GM19324 (cell line): ENCODE data around the gene TBX5.

Source experiments
- ATAC-seq: cut with Tn5 transposase; IDR thresholded peaks from one replicate; pipeline ENCODE4 v1.9.1; 2021; ENCODE audit warnings: mild to moderate bottlenecking, moderate library complexity; ENCODE audit not compliant: unreplicated experiment, low FRiP score

Gene TBX5

DNA sequence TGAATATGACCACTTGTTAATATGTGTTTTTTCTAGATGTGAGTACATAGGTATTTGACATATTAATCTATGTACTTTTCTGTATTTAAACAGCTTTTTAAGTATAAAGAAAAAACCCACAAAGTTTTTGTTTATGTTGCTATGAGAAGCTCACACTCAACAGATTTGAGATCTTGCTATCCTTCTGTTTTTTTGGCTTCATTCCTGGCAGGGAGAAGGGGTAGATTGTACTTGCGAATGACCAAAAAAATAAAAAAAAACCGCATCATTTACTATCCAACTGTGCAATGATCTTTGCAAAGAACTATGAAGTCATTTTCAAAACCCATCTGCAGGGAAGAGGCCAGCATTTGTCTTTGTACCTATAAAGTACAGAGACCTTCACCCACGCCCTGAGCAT lies 28.4 kb upstream of the TBX5 start:
- ATAC-seq = no peak

DNA sequence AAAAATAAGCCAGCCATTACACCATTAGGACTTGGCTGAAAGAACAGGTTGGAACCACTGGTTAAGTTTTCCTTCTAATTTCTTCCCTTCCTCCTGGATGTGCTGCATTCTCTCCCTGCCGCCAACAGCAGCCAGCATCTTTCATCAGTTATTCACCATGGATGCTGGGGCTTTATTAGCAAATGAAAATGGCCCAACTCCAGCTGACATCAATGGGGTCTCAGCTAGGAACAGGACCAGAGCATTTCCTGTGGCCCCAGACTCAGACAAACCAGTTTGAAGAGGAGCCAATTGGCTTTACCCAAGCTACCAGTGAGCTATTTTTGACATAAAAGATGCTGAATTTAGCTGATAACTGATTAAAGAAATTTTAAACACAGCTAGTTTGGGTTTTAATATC lies 26.0 kb upstream of the TBX5 start:
- no peak for ATAC-seq

DNA sequence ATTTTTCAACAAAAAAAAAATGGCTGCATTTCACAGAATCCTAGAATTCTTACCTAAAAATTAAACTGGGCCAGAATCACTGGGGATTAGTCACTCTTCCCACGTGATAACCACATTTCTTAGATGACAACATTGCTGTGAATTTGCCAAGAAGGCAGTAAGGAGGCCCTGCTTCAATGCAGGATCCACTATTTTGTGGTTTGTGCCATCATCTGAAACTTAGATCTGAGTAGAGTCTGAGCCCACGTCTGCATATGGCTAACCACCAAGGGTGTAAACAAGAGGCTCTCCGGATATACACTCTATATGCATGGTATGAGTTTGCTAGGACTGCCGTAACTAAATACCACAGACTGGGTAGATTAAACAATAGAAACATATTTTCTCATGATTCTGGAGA lies 24.4 kb upstream of the TBX5 start:
- no peak for ATAC-seq

DNA sequence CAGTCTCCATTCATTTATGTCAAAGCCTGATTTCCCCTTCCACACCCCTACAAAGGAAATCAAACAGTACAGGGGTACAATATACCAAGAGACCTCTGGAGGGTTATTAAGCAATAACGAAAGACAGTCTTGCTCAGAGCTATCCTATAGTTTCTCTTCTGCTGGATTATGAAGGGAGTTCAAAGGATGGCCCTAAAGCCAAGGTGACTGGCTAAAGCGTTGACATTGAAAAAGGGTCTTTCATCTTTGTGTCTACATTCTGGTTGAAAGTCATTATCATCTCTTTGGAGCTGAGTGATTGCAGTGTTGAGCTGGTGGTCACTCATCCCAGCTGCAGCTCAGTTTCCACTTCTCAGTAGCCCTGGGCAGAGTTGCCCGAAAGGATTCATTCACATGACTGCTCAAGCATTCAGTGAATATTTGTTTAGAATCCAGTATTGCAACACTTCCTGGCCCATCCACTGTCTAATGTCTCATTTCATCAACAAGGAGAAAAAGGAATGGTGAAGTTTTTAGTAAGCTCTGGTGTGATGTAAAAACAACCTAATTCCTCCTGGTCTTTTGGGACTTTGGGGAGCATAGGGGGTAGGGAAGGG lies 19.2 kb upstream of the TBX5 start:
- ATAC-seq = no peak

DNA sequence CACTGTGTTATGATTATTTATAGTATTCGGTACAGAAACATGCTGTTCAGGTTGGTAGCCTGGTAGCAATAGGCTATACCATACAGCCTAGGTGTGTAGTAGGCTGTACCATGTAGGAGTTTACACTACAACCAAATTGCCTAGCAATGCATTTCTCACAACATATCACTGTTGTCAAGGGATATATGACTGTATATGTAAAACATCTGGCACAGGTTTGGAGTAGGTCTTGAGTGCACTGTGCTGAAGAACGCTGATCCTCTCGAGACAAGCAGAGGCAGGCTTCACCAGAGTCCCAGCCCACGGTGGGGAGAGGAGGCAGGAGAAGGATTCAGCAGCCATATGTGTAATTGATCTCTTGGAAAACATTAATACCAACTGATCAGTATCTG lies 15.0 kb upstream of the TBX5 start:
- no peak for ATAC-seq

DNA sequence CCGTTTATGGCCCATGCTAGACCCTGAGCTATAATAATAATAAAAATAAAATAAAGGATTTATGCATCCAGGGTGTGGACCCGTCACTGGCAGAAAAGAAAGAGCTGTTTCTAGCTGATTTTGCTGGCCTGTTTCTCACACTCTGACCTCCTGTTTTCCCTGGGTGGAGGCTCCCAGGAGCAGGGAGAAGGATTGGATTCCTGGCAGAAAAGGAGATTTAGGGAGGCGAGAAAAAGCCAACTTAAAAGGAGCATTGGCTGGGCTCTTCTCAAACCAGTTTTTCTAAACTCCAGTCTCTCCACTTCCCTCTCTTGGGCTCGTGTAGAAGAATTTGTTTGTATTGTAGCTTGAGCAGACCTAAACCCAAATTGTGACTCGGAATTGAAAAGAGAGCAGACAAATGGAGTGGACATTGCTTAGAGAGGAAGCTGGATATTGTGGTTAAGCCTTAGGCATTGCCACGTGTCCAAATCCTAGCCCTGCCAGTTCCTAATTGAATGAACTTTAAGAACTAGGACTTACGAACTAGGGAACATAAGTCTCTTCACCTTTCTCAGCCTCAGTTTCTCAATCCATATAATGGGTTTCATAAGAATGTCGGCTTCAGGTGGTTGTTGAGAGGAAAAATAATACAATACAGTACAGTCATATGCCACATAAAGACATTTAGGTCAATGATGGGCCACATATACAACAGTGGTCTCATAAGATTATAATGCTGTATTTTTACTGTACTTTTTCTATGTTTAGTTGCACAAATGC lies 14.4 kb upstream of the TBX5 start:
- no peak for ATAC-seq

DNA sequence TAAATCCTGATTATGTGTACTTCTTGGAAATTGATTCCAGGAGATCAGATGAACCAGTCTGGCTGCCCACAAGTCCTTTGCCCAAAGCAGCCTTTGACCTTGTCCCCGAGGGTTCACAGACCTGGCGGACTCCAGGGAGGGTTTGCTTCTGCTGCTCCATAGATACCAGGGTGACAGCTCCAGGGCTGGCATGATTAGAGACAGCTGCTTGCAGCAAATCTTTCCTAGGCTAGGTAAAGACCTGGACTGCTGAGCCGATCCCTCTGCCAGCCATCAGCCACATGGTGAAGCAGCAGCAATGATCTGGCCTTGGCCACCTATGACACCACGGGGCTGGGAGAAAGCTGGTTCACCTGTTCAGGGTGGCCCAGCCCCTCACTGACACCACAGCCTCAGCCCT lies 10.1 kb upstream of the TBX5 start:
- ATAC-seq = no peak

DNA sequence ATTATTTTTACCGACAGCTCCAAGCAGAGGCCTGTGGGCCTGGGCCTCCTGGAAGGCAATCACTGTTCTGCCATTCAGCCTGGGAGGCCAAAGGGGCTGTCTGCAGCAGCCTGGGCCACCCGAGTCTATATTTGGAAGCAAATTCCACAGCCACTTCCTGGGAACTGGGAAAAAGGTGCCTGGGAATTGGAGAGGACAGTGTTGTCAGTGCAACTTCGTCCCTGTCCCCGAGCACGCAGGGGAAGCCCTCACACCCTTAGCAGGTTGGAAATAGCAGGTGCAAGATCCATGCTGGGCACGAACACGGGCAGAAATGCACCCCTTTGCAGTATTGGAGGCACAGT lies 9.6 kb upstream of the TBX5 start:
- ATAC-seq = no peak

DNA sequence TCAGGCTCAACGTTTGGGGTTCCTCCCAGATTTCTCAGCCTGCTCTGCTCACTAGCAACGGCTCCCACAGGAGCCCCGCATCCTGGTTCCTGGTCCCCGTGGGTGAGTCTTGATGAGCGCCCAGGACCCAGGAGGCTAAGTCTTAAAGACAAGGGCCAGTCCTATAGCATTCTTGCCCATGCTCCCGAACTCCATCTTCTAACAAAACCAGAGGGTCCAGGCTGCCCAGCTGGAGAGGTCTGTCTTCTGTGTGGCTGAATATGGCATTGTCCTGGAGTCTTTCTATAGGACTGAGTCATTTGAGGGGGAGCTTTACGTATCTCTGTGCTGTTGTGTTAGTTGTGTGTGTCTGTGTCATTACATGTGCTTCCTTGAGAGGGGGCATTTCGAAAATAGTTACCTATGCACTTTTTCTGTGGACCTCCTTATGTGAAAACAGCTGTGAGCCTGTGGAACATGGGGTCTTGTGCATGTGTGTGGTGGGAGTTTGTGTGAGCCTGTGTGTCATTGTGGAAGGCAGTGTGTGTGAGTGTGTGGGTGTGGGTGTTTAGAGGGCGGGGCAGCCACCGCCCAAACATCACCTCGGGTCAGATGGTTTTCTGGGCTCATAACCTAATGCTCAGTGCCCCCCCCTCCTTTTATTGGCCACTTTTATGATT lies 9.1 kb upstream of the TBX5 start:
- no peak for ATAC-seq

DNA sequence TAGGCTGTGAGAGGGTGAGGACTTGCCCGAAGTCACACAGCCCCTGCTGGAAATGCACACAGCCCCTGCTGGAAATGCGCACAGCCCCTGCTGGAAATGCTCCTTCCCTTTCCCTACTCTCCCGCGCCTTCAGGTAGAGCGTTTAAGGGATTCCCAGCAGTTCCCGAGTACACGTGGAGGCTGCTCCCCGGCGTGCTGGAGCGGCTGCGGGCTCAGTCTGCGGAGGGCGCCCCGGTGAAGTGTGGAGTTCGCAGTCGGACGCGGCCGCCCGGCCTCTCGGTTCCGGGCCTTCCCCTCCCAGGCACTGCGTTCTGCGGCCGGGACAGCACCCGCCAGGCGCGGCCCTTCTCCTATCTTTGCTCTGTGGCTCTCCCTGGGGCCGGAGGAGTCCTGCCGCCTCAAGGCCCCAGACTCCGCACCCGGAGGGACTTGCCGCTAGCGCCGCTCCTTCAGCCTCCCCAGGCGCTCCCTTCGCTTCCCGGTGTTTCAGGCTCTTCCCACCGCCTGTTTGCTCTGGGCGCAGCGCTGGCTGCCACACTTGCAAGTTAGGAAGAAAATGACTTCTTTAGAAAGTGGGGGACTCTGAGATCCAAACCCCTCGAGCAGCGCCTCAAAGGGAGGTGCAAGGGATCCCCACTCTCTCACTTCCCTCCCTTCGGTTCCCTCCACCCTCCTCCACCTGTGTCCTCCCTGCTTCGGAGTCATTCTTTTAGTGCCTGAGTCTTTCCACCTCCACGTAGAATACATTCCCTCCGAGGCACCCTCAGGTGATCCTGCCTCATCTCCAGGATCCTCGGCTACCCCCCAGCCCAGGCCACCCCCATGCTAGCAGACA lies 8.3 kb upstream of the TBX5 start:
- ATAC-seq = no peak

DNA sequence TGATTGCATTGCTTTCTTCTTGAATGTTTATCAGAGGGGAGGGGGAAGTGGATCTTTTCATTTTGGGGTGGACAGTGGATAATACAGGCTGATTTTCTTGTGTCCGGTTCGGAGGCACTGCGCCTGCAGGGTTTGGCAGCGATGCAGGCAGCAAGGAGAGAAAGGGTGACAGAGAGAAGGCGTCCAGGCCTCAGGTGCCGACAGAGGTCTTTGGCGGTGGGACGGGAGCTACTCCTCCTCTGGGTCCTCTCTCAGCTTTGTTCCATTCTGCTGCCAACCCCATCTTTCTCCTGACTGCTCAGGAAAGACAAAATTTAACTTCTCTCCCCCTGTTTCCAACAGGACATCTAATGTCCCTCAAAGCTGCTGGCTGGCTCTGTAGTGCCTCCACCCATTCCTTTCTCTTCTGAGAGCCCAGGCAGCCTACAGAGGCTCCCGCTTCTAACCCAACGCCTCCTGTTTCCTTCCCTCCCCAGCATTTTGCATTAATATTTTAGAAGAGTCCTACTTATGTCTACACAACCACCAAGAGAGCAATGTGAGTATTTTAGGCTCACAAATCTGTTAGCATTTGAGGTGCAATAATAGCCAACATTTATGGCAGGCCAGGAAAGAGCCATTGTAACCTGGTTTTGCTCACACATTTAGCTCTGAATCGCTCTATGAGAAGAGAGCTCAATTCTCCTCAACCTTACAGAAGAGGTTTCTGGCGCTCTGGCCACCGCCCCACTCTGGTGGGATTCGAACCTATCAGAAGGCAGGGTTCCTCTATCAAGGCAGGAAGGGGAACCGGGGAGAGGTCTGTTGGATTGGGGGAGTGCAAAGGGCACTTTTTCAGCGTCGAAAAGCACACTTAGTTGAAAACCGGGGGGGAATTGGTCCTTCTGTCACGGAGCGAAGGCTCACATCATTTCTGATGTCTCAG lies 7.1 kb upstream of the TBX5 start:
- ATAC-seq = no peak

DNA sequence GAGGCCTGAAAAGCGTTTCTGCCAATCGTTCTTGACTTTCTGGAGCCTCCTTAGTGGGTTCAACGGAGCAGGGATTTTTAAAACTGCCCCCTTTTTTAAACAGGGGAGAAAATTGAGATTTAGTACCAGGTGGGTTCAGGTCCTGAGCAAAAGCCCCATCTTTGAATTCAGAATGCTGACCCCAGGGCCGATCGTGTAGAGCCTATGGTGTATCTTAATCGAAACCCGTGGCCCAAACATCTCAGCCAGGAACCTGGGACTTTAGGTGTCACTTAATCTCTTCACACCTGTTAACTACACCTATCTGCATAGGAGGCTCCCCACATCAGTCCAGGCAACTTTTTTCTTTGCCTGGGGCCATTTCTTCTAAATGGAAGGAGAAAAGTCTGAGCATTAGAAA lies 6.4 kb upstream of the TBX5 start:
- no peak for ATAC-seq

DNA sequence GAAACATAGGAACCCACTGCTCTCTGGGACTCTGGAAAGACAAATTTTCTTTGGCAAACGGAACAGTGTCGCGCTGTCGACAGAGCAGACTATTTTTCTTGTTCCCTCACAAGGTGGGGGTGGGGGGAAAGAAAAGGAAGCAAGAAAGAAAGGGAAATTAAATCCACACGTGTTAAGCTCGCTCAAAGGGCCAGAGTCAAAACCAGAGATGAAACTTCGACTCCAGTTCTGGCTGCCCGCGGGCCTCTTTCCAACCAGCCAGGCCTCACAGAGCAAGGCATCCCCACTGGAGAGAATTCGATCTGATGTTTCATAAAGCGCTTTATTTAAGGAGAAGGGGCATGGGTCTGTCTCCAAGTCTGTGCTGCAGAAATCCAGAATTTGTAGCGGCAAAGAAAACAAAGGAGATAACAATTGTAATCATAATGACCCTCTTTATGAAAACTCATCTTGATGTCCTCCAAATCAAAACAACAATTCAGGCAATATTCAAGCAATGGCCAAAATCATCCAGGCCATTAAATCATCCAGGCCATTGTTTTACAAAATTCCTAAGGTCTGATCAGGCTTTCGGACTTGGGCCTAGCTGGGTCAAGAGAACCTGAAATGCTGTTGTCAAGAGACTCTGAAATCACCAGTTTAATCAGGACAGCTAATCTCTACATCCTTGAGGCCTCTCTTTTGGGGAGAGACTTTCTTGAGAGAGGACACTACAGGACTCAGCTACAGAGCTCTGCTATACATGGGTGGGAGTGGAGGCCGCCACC lies 5.3 kb upstream of the TBX5 start:
- ATAC-seq = no peak

DNA sequence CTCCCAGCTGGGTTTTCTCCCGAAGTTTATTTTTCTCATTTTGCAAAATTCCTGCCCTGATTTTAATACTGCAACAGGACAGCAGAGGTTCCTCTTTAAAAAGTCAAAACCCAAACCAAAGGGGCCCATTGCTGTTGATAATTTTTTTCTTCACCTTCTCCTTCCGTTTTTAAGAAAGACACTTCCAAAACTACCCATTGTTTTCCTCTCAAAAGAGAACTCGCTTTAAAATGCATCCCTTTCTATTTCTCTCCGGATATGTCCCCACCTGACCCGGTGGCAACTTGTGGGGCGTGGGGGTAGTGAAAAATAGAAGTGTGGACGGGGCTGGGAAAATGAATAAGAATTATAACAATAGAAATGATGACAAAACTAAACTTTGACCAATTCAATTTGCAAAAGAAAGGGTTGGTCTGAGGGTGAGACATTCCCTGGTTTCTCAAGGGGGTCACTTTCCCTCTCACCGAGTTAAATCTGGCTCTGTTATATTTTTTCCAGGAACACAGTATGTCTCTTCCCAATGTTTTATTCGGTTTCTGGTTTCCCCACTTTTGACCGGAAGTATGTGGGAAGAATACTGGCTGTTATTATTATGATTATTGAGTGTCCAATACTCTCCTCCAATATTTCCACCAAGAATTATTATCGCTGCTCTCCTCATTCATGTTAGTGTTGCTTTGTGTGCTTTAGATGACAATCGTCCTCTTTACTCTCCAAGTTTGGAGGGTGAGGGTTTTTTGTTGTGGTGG lies 4.1 kb upstream of the TBX5 start:
- ATAC-seq = no peak

DNA sequence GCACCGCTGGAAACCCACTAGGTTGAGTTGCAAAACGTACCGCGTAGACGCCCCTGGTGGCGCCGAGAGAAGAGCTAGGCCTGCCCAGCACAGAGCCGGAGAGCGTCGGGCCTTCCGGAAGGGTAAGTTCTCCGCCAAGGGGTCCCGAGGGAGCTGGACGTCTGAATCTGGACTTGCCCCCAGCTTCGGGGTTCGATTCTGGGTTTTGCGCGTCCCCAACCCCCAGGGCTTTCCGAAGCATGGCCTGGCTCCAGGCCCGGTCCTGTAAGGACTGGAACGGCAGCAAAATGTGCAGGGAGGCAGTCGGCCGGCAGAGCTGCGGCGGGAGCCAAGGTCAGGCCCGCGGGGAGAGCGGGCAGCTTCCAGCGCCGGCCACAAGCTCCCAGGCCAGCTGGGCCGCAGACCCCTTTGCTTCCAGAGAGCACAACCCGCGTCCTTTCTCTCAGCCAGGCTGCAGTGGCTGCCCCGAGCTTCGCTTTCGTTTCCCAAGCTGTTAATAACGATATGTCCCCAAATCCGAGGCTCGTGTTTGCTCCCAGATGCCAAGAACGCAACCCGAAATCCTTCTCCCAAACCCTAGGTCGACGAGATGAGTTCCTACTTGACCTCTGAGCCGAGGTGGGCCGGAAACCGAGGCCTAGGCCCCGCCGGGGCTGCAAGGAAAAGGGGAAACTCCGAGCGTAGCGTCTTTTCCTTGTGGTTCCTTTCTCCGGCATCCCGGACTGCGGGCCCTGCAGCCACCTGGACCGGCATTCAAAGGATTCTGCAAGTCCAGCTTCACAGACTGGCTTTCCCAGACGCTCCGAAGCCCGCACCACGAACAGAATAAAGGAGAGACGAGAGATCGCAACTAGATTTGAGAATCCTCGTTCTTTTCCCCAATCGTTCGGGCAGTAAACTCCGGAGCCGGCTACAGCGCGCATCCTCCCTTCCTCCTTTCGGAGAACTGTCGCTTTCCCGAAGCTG lies 3.2 kb upstream of the TBX5 start:
- ATAC-seq = no peak

DNA sequence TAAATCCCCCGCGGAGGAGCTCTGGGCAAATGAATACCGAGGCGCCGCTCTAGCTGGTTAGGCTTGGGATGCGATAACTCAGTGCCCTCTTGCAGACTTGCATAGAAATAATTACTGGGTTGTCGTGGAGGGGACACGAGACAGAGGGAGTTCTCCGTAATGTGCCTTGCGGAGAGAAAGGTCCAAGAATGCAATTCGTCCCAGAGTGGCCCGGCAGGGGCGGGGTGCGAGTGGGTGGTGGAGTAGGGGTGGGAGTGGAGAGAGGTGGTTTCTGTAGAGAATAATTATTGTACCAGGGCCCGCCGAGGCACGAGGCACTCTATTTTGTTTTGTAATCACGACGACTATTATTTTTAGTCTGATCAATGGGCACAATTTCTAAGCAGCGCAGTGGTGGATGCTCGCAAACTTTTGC lies 2.5 kb upstream of the TBX5 start:
- ATAC-seq = no peak

DNA sequence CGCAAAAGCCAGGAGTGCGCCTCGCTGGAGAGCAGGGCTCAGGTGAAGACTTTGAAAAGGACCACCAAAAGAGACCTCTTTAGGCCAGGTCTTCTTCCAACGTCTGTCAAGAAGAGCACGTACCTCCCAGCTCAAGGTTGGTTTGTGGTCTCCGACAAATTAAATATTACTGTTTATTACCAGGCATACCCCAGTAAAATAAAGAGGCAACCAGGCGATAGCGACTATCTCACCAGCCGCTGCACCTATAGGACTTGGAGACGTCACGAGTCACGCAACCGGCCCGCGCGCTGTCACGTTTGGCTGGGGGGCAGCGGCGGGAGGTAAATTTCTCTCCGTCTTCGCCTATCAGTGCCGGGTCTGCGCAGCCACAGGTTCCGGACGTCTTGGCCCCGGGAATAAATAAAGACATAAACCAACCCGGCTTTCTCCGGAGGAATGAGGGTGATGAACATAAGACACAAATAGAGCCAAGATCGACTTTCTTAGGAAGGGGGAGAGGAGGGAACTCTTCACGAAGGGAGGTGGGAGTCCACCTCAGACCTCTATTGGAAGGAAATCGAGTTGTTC lies 2.0 kb upstream of the TBX5 start:
- ATAC-seq = no peak
